SK-N-MC (cell line): ENCODE results near the gene MNAT1.
A peak's percentile ranks its signal among the peaks of the same experiment; 100 is the strongest.
"Not testable (repeated sequence)": the region's sequence is repeated elsewhere in the genome, so short reads cannot be mapped to it uniquely, and the experiment has no call there.

ENCODE experiments used
- DNase-seq: peaks from one replicate; pipeline ENCODE4 v3.0.0-alpha.2; 2011; ENCODE audit warnings: low read depth, low spot score
- H3K27ac ChIP-seq: fragments of 200-600 bp; sonication (generic); 2 replicates; pipeline ENCODE4 v1.5.1; 2016; ENCODE audit warnings: mixed run types
- H3K36me3 ChIP-seq: fragments of 200-600 bp; sonication (generic); 2 replicates; pipeline ENCODE4 v1.6.1; 2017; ENCODE audit warnings: antibody characterized with exemption, low read length, mixed read lengths; ENCODE audit not compliant: insufficient read depth
- H3K4me3 ChIP-seq: fragments of 200-600 bp; sonication (generic); 2 replicates; pipeline ENCODE4 v1.5.1; 2016
- H3K9ac ChIP-seq: fragments of 200-600 bp; sonication (generic); 2 replicates; pipeline ENCODE4 v1.8.0; 2017; ENCODE audit warnings: mixed run types, mixed read lengths; ENCODE audit not compliant: insufficient read length
- H3K9me3 ChIP-seq: fragments of 200-600 bp; sonication (generic); 2 replicates; pipeline ENCODE4 v1.6.1; 2017; ENCODE audit warnings: low read depth, mild to moderate bottlenecking, antibody characterized with exemption, low read length, moderate library complexity, mixed read lengths
- EZH2 ChIP-seq: fragments of 200-600 bp; sonication (generic); IDR thresholded peaks from one replicate; pipeline ENCODE4 v1.6.1; 2017; ENCODE audit warnings: antibody characterized with exemption
- FOXP2 ChIP-seq: optimal IDR thresholded peaks from 2 replicates; pipeline ENCODE3; 2011; ENCODE audit warnings: mild to moderate bottlenecking, moderate library complexity; ENCODE audit not compliant: insufficient read depth; ENCODE audit errors: extremely low read length, control extremely low read depth
- POLR2AphosphoS5 ChIP-seq: IDR thresholded peaks from 2 replicates; pipeline ENCODE4 v1.6.1; 2012; ENCODE audit warnings: mild to moderate bottlenecking, low read depth, low read length, borderline replicate concordance

Gene MNAT1

DNA sequence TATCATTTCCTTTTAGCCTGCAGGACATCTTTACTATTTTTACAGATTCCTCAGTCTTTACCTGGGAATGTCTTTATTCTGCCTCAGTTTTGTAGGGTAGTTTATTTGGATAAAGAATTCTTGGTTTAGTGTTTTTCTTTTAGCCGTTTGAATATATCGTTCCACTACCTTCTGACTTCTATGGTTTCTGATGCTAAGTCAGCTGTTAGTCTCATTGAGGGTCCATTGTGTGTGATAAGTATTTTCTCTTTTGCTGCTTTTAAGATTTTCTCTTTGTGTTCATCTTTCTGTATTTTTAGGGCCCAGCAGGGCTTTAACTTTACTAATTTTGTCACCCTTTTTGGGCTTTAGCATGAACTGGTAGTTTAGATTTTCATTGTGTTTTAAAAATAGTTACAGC is 113.5 kb downstream of the MNAT1 start:
- no peak for TF ChIP-seq POLR2AphosphoS5
- TF ChIP-seq FOXP2: no peak
- TF ChIP-seq EZH2: no peak
- no peak for DNase-seq
- peaks cover 5% of the 10 kb centered on the region; the same call in 1 of the 2 replicates for H3K9me3 ChIP-seq
- no peak overlapping the region for H3K4me3 ChIP-seq
- H3K36me3 ChIP-seq: peaks cover 22% of the 10 kb centered on the region
- no peak overlapping the region for H3K27ac ChIP-seq
- H3K9ac ChIP-seq: no peak overlapping the region

DNA sequence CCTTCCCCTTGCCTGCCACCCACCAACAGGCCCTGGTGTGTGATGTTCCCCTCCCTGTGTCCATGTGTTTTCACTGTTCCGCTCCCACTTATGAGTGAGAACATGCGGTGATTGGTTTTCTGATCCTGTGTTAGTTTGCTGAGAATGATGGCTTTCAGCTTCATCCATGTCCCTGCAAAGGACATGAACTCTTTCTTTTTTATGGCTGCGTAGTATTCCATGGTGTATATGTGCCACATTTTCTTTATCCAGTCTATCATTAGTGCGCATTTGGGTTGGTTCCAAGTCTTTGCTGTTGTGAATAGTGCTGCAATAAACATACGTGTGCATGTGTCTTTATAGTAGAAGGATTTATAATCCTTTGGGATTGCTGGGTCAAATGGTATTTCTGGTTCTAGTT is 117.1 kb downstream of the MNAT1 start:
- not testable (repeated sequence) for H3K9ac ChIP-seq, H3K27ac ChIP-seq, H3K9me3 ChIP-seq, DNase-seq, H3K4me3 ChIP-seq
- H3K36me3 ChIP-seq: peaks cover 22% of the 10 kb centered on the region

DNA sequence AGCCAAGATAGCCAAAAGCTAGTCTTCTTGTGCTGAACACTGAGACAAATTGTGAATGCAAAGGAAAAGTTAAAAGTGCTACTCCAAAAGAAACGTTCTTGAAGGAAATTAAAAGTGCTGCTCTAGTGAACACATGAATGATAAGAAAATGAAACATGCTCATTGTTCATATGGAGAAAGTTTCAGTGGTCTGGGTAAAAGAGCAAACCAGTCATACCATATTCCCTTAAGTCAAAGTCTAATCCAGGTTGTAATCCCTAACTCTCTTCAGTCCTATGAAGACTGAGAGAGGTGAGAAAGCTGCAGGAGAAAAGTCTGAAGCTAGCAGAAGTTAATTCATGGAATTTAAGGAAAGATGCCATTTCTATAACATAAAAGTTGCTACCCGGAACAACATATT is 121.5 kb downstream of the MNAT1 start:
- no peaks in the 10 kb centered on the region for H3K9me3 ChIP-seq
- H3K27ac ChIP-seq: no peak overlapping the region
- DNase-seq: no peak
- H3K9ac ChIP-seq: no peak overlapping the region
- no peak overlapping the region for H3K4me3 ChIP-seq
- TF ChIP-seq FOXP2: no peak
- TF ChIP-seq POLR2AphosphoS5: no peak
- no peak for TF ChIP-seq EZH2
- no peaks in the 10 kb centered on the region for H3K36me3 ChIP-seq

DNA sequence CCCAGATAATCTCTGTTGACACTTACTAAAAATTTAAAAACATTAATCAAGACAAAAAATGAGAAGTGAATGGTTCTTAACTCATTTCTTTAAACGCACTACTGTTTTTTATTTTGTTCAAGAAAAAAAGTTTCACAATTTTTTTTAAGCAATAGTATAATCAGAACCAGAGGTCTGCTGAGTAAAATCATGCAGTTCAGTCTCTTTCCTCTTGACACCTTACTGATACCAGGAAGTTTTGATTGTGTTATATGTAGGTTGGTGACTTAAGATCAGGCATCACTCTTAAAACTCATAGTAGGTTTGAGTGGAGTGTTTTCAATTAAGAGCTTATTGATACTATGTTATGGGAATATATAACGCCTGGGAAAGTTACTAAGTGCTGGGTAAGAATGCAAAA is 125.0 kb downstream of the MNAT1 start:
- no peaks in the 10 kb centered on the region for H3K36me3 ChIP-seq
- H3K9ac ChIP-seq: no peak overlapping the region
- H3K9me3 ChIP-seq: no peaks in the 10 kb centered on the region
- H3K27ac ChIP-seq: peak overlapping the region; percentile 42; the same call in 1 of the 2 replicates
- TF ChIP-seq FOXP2: no peak
- no peak for TF ChIP-seq POLR2AphosphoS5
- TF ChIP-seq EZH2: no peak
- no peak overlapping the region for H3K4me3 ChIP-seq
- DNase-seq: no peak

DNA sequence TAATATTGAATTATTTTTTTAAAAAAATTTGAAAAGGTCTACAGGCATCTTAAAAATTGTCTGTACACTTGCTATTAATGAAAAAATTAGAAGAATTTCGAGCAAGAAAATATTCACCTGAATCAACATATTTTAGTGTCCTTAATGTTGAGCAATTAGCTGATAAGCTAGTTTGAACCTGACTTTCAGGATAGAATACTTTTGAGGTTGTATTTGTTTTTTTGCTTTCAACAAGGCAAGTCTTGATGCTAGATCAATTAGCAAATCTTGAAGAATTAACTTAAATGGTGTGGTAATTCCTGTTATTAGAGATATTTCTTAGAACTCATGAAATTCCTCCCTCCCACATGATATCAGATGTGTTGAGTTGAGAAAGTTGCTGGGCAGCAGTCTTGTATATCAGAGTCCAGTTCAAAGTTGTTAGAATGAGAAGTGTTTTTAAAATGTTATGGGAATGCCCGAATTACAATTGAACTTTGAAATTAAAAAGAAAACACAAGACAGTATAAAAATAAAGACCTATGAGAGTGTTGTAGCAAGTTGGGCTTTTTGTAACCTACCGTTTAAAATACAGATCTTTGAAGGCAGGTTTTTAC is 127.1 kb downstream of the MNAT1 start:
- TF ChIP-seq FOXP2 (no peak), POLR2AphosphoS5 (no peak), EZH2 (no peak)
- H3K4me3 ChIP-seq: peak overlapping the region; percentile 46
- no peaks in the 10 kb centered on the region for H3K9me3 ChIP-seq
- H3K36me3 ChIP-seq: no peaks in the 10 kb centered on the region
- no peak for DNase-seq
- peak overlapping the region; percentile 41 for H3K9ac ChIP-seq
- H3K27ac ChIP-seq: peak overlapping the region; percentile 58; the same call in 1 of the 2 replicates

DNA sequence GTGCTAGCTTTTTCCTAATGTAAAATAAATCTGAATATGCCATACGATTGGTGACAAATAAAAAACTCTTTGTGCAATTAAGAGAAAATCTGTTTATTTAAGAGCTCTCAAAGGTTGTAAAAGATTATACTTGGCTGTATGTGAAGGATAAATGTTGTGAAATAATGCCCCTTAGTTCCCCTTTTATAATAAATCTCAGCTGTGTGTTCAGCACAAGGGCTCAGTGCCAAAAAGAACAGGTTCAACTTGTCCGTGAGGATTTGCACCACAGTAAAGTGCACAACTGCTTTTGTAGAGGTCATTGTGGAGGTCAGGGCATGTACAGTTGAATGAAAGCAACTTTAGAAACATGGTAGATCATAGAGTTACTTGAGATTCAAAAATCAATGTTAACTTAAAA is 127.7 kb downstream of the MNAT1 start:
- TF ChIP-seq FOXP2: no peak
- no peak for TF ChIP-seq EZH2
- peak; percentile 47; the same call in 1 of the 2 replicates for TF ChIP-seq POLR2AphosphoS5
- peak; percentile 45 for DNase-seq
- Histone ChIP-seq H3K27ac (peak overlapping the region; percentile 58; the same call in 1 of the 2 replicates), H3K9me3 (no peaks in the 10 kb centered on the region), H3K9ac (peak overlapping the region; percentile 41), H3K4me3 (peak overlapping the region; percentile 46), H3K36me3 (no peaks in the 10 kb centered on the region)

DNA sequence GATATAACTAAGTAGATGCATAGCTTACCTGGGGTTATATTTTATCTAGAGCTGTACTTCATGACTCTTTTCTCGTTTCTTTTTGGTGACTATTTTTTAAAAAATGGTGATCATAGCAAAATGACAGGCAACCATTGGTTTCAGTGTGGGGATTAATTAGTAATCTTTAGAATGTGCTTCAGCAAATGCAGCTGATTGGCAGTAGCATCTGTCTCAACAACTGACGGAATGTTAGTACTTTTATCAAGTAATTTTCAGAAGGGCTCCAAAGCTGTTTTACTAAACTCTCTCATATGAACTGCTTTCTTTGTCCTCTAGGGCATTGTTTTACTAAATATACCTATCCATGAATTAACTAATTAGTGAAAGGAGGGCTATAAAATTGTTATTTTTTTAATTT is 128.7 kb downstream of the MNAT1 start:
- Histone ChIP-seq H3K9ac (no peak overlapping the region), H3K9me3 (no peaks in the 10 kb centered on the region), H3K27ac (no peak overlapping the region), H3K36me3 (no peaks in the 10 kb centered on the region), H3K4me3 (no peak overlapping the region)
- no peak for DNase-seq
- TF ChIP-seq POLR2AphosphoS5 (no peak), EZH2 (no peak), FOXP2 (no peak)

DNA sequence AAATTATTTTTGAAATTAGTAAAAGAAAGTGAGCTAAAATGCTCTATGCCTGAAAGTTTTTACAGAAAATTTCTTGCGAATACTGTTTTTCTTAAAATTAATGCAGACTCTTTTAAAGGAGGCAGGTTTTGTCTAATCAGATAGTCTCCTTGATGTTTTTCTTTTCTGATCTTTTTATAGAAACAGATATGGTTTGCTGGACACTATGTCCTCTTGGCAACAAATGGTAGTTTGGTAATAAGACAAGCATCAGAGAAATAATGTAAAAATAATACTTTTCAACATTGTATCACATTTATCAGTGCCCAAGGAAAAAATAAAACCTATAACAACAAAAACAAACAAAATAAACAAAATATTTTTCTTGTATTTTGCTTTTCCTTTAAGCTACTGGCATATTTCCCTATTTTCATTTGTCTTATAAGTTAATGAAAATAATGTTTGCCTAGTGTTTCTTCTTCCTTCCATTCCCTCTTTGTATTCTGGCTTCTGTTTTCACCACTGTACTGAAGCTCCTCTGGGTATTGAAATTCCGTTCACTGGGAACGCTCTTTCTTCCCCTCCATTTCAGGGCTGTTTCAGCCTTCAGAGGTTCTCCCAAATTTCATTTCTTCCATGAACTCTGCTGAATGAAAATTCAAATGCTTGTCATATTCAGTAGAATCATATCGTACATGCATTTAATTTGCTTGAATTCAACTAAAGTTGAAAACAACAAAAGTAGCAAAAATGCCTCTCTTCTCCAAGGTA is 131.0 kb downstream of the MNAT1 start:
- Histone ChIP-seq H3K36me3 (no peaks in the 10 kb centered on the region), H3K27ac (peak overlapping the region; percentile 55; the same call in 1 of the 2 replicates), H3K9ac (no peak overlapping the region), H3K9me3 (no peaks in the 10 kb centered on the region), H3K4me3 (no peak overlapping the region)
- TF ChIP-seq EZH2: no peak
- no peak for TF ChIP-seq FOXP2
- no peak for TF ChIP-seq POLR2AphosphoS5
- DNase-seq: no peak
